ENCODE measurements around the gene USP9X.
"Not testable (repeated sequence)": the region's sequence is repeated elsewhere in the genome, so short reads cannot be mapped to it uniquely, and the experiment has no call there.

The USP9X gene

GRCh38 chrX:41122664-41123257 is 37.5 kb downstream of the USP9X start:
- FAIRE-seq: no peak
- DNase-seq (ENCODE audit: insufficient read length, low spot score): no peak
- no peak for TF ChIP-seq POLR2A (IDR thresholded peaks at IDR 0.05; ENCODE audit: low read depth, low read length)

GRCh38 chrX:41127477-41128192 is 42.4 kb downstream of the USP9X start:
- DNase-seq (ENCODE audit: insufficient read length, low spot score) (no peak), FAIRE-seq (no peak)
- no peak for TF ChIP-seq POLR2A (IDR thresholded peaks at IDR 0.05; ENCODE audit: low read depth, low read length)

- no peak for TF ChIP-seq POLR2A (IDR thresholded peaks at IDR 0.05; ENCODE audit: low read depth, low read length)
- no peak for DNase-seq (ENCODE audit: insufficient read length, low spot score)
- FAIRE-seq: no peak
Measured at GRCh38 chrX:41128955-41129354, 43.7 kb downstream of the USP9X start.

- no peak for FAIRE-seq
- no peak for DNase-seq (ENCODE audit: insufficient read length, low spot score)
- no peak for TF ChIP-seq POLR2A (IDR thresholded peaks at IDR 0.05; ENCODE audit: low read depth, low read length)
Measured at GRCh38 chrX:41131766-41132165, 46.5 kb downstream of the USP9X start.

- no peak for DNase-seq (ENCODE audit: insufficient read length, low spot score)
- TF ChIP-seq POLR2A (IDR thresholded peaks at IDR 0.05; ENCODE audit: low read depth, low read length): no peak
- FAIRE-seq: no peak
Measured at GRCh38 chrX:41133551-41133950, 48.3 kb downstream of the USP9X start.

GRCh38 chrX:41137589-41137988 is 52.3 kb downstream of the USP9X start:
- TF ChIP-seq POLR2A (IDR thresholded peaks at IDR 0.05; ENCODE audit: low read depth, low read length): no peak

GRCh38 chrX:41142130-41142910 is 57.1 kb downstream of the USP9X start:
- no peak for TF ChIP-seq POLR2A (IDR thresholded peaks at IDR 0.05; ENCODE audit: low read depth, low read length)
- DNase-seq (ENCODE audit: insufficient read length, low spot score) (no peak), FAIRE-seq (no peak)

More at GRCh38 chrX:41137589-41137988, 52.3 kb downstream of the USP9X start:
- no peak for DNase-seq (ENCODE audit: insufficient read length, low spot score)
- FAIRE-seq: no peak

GRCh38 chrX:41144873-41145272 is 59.6 kb downstream of the USP9X start:
- FAIRE-seq (no peak), DNase-seq (ENCODE audit: insufficient read length, low spot score) (no peak)
- no peak for TF ChIP-seq POLR2A (IDR thresholded peaks at IDR 0.05; ENCODE audit: low read depth, low read length)

GRCh38 chrX:41145920-41146608 is 60.8 kb downstream of the USP9X start:
- no peak for TF ChIP-seq POLR2A (IDR thresholded peaks at IDR 0.05; ENCODE audit: low read depth, low read length)
- DNase-seq (ENCODE audit: insufficient read length, low spot score): no peak
- FAIRE-seq: no peak

GRCh38 chrX:41148553-41148952 is 63.3 kb downstream of the USP9X start:
- DNase-seq (ENCODE audit: insufficient read length, low spot score) (peak; percentile 0), FAIRE-seq (no peak)
- no peak for TF ChIP-seq POLR2A (IDR thresholded peaks at IDR 0.05; ENCODE audit: low read depth, low read length)

GRCh38 chrX:41150043-41150442 is 64.8 kb downstream of the USP9X start:
- no peak for FAIRE-seq
- no peak for TF ChIP-seq POLR2A (IDR thresholded peaks at IDR 0.05; ENCODE audit: low read depth, low read length)
- no peak for DNase-seq (ENCODE audit: insufficient read length, low spot score)

- not testable (repeated sequence) for FAIRE-seq; DNase-seq (ENCODE audit: insufficient read length, low spot score)
Measured at GRCh38 chrX:41151726-41152125, 66.5 kb downstream of the USP9X start.

GRCh38 chrX:41152221-41152620 is 67.0 kb downstream of the USP9X start:
- no peak for TF ChIP-seq POLR2A (IDR thresholded peaks at IDR 0.05; ENCODE audit: low read depth, low read length)
- FAIRE-seq (no peak), DNase-seq (ENCODE audit: insufficient read length, low spot score) (no peak)

GRCh38 chrX:41153448-41153847 is 68.2 kb downstream of the USP9X start:
- no peak for TF ChIP-seq POLR2A (IDR thresholded peaks at IDR 0.05; ENCODE audit: low read depth, low read length)
- DNase-seq (ENCODE audit: insufficient read length, low spot score) (no peak), FAIRE-seq (no peak)

Data from H54 (cell line).